HEK293 (cell line): ENCODE measurements around the gene KIF26B.

ENCODE experiments used
- CTCF ChIA-PET: fragments of 350-600 bp; formaldehyde crosslinking; extraction: SDS; loops from one replicate; lab custom pipeline; 2021; ENCODE audit warnings: antibody characterized with exemption; lab: Yijun Ruan, JAX
- POLR2A ChIA-PET: fragments of 300-600 bp; formaldehyde crosslinking; extraction: SDS; loops from one replicate; lab custom pipeline; 2020; ENCODE audit warnings: antibody characterized with exemption, inconsistent platforms; lab: Yijun Ruan, JAX
- H3K27ac ChIP-seq: fragments of 200-500 bp; sonication (Bioruptor generic); 2 replicates; pipeline ENCODE4 v1.5.1; 2014; ENCODE audit warnings: low read depth, low read length, control low read depth, inconsistent platforms; ENCODE audit errors: extremely low read depth
- H3K36me3 ChIP-seq, 2 experiments: fragments of 200-500 bp in 1 of 2; sonication (Bioruptor generic) in 1 of 2; 1 replicate in 1 of 2; 2 replicates in 1 of 2; pipeline ENCODE4 v1.5.1; 2014 to 2017; ENCODE audit warnings: inconsistent platforms in 2 of 2, low read length in 2 of 2; ENCODE audit not compliant: control insufficient read depth in 2 of 2, insufficient read depth in 1 of 2
- H3K4me1 ChIP-seq: fragments of 200-500 bp; sonication (Bioruptor generic); 2 replicates; pipeline ENCODE4 v1.5.1; 2014; ENCODE audit warnings: mild to moderate bottlenecking, low read length, inconsistent platforms; ENCODE audit not compliant: control insufficient read depth, insufficient read depth
- H3K4me3 ChIP-seq: 2 replicates; pipeline ENCODE4 v1.5.1; 2011; ENCODE audit warnings: low read depth, mild to moderate bottlenecking, control low read depth, low read length, moderate library complexity
- H3K9me3 ChIP-seq: fragments of 200-500 bp; sonication (Bioruptor generic); 2 replicates; pipeline ENCODE4 v1.5.1; 2014; ENCODE audit warnings: low read depth, low read length, inconsistent platforms; ENCODE audit not compliant: control insufficient read depth, insufficient read depth
- ZBTB7A ChIP-seq: fragments of 450-650 bp; formaldehyde crosslinking; IDR thresholded peaks from 2 replicates; pipeline ENCODE4 v1.5.1; 2016; ENCODE audit warnings: low read depth, missing biosample characterization, missing genetic modification characterization
- ZNF2 ChIP-seq: fragments of 450-650 bp; formaldehyde crosslinking; IDR thresholded peaks from 2 replicates; pipeline ENCODE4 v1.5.1; 2016; ENCODE audit warnings: missing biosample characterization, missing genetic modification characterization
- ZNF391 ChIP-seq: fragments of 450-650 bp; formaldehyde crosslinking; IDR thresholded peaks from 2 replicates; pipeline ENCODE4 v1.5.1; 2016; ENCODE audit warnings: low read depth, missing biosample characterization, missing genetic modification characterization, borderline replicate concordance
- ZNF501 ChIP-seq: fragments of 450-650 bp; formaldehyde crosslinking; IDR thresholded peaks from 2 replicates; pipeline ENCODE4 v1.5.1; 2016; ENCODE audit warnings: missing biosample characterization, missing genetic modification characterization
- ZNF707 ChIP-seq: fragments of 450-650 bp; formaldehyde crosslinking; IDR thresholded peaks from 2 replicates; pipeline ENCODE4 v1.5.1; 2016; ENCODE audit warnings: missing biosample characterization, missing genetic modification characterization
- ZNF830 ChIP-seq: fragments of 450-650 bp; IDR thresholded peaks from 2 replicates; pipeline ENCODE4 v1.5.0; 2018; ENCODE audit warnings: missing biosample characterization, missing genetic modification characterization, low read depth, mild to moderate bottlenecking, moderate library complexity
- ZSCAN30 ChIP-seq: fragments of 450-650 bp; IDR thresholded peaks from 2 replicates; pipeline ENCODE4 v1.5.1; 2018; ENCODE audit warnings: missing biosample characterization, mild to moderate bottlenecking, missing genetic modification characterization, moderate library complexity
- TF ChIP-seq, protein P1 (sequence below): fragments of 450-650 bp; formaldehyde crosslinking; IDR thresholded peaks from 2 replicates; pipeline ENCODE4 v1.5.1; 2017; ENCODE audit warnings: missing biosample characterization, missing genetic modification characterization
- TF ChIP-seq, protein P2 (sequence below): fragments of 450-650 bp; formaldehyde crosslinking; IDR thresholded peaks from 2 replicates; pipeline ENCODE4 v1.5.0; 2017; ENCODE audit warnings: missing biosample characterization, missing genetic modification characterization, borderline replicate concordance
- TF ChIP-seq, protein P3 (sequence below): fragments of 450-650 bp; formaldehyde crosslinking; IDR thresholded peaks from 2 replicates; pipeline ENCODE4 v1.5.1; 2016; ENCODE audit warnings: missing biosample characterization, missing genetic modification characterization, borderline replicate concordance
- TF ChIP-seq, protein P4 (sequence below): fragments of 450-650 bp; formaldehyde crosslinking; IDR thresholded peaks from 2 replicates; pipeline ENCODE4 v1.5.1; 2016; ENCODE audit warnings: missing biosample characterization, missing genetic modification characterization
- TF ChIP-seq, protein P5 (sequence below): fragments of 450-650 bp; formaldehyde crosslinking; IDR thresholded peaks from 2 replicates; pipeline ENCODE4 v1.5.1; 2016; ENCODE audit warnings: missing biosample characterization, missing genetic modification characterization
- TF ChIP-seq, protein P6 (sequence below): fragments of 450-650 bp; formaldehyde crosslinking; IDR thresholded peaks from 2 replicates; pipeline ENCODE4 v1.5.1; 2016; ENCODE audit warnings: missing biosample characterization, missing genetic modification characterization

Gene KIF26B

DNA sequence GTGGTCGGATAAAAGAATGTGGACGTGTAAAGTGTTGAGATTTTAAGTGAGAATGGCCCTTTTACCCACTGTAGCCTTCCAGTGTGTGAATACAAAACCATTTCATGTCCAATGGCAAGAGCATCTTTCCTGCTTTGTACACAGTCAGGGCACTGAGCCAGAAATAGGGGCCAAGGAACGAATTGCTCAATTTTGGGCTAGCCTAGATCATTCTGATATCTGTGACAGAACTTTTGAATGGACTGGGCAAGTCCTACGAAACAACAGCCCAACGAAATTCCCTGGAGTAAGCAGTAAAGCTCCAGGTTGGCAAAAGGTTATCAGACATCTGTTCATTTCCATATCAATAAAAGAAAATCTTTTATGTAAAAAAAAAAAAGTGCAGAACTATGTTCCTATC is 5.5 kb downstream of the KIF26B start (continued):
- TF ChIP-seq, protein P1, sequence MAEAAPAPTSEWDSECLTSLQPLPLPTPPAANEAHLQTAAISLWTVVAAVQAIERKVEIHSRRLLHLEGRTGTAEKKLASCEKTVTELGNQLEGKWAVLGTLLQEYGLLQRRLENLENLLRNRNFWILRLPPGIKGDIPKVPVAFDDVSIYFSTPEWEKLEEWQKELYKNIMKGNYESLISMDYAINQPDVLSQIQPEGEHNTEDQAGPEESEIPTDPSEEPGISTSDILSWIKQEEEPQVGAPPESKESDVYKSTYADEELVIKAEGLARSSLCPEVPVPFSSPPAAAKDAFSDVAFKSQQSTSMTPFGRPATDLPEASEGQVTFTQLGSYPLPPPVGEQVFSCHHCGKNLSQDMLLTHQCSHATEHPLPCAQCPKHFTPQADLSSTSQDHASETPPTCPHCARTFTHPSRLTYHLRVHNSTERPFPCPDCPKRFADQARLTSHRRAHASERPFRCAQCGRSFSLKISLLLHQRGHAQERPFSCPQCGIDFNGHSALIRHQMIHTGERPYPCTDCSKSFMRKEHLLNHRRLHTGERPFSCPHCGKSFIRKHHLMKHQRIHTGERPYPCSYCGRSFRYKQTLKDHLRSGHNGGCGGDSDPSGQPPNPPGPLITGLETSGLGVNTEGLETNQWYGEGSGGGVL = no peak
- TF ChIP-seq, protein P2, sequence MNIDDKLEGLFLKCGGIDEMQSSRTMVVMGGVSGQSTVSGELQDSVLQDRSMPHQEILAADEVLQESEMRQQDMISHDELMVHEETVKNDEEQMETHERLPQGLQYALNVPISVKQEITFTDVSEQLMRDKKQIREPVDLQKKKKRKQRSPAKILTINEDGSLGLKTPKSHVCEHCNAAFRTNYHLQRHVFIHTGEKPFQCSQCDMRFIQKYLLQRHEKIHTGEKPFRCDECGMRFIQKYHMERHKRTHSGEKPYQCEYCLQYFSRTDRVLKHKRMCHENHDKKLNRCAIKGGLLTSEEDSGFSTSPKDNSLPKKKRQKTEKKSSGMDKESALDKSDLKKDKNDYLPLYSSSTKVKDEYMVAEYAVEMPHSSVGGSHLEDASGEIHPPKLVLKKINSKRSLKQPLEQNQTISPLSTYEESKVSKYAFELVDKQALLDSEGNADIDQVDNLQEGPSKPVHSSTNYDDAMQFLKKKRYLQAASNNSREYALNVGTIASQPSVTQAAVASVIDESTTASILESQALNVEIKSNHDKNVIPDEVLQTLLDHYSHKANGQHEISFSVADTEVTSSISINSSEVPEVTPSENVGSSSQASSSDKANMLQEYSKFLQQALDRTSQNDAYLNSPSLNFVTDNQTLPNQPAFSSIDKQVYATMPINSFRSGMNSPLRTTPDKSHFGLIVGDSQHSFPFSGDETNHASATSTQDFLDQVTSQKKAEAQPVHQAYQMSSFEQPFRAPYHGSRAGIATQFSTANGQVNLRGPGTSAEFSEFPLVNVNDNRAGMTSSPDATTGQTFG = no peak
- TF ChIP-seq, protein P3, sequence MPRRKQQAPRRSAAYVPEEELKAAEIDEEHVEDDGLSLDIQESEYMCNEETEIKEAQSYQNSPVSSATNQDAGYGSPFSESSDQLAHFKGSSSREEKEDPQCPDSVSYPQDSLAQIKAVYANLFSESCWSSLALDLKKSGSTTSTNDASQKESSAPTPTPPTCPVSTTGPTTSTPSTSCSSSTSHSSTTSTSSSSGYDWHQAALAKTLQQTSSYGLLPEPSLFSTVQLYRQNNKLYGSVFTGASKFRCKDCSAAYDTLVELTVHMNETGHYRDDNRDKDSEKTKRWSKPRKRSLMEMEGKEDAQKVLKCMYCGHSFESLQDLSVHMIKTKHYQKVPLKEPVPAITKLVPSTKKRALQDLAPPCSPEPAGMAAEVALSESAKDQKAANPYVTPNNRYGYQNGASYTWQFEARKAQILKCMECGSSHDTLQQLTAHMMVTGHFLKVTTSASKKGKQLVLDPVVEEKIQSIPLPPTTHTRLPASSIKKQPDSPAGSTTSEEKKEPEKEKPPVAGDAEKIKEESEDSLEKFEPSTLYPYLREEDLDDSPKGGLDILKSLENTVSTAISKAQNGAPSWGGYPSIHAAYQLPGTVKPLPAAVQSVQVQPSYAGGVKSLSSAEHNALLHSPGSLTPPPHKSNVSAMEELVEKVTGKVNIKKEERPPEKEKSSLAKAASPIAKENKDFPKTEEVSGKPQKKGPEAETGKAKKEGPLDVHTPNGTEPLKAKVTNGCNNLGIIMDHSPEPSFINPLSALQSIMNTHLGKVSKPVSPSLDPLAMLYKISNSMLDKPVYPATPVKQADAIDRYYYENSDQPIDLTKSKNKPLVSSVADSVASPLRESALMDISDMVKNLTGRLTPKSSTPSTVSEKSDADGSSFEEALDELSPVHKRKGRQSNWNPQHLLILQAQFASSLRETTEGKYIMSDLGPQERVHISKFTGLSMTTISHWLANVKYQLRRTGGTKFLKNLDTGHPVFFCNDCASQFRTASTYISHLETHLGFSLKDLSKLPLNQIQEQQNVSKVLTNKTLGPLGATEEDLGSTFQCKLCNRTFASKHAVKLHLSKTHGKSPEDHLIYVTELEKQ (tag by site-specific recombination) = no peak
- no peak for TF ChIP-seq ZNF391 (tag by site-specific recombination)
- TF ChIP-seq, protein P4, sequence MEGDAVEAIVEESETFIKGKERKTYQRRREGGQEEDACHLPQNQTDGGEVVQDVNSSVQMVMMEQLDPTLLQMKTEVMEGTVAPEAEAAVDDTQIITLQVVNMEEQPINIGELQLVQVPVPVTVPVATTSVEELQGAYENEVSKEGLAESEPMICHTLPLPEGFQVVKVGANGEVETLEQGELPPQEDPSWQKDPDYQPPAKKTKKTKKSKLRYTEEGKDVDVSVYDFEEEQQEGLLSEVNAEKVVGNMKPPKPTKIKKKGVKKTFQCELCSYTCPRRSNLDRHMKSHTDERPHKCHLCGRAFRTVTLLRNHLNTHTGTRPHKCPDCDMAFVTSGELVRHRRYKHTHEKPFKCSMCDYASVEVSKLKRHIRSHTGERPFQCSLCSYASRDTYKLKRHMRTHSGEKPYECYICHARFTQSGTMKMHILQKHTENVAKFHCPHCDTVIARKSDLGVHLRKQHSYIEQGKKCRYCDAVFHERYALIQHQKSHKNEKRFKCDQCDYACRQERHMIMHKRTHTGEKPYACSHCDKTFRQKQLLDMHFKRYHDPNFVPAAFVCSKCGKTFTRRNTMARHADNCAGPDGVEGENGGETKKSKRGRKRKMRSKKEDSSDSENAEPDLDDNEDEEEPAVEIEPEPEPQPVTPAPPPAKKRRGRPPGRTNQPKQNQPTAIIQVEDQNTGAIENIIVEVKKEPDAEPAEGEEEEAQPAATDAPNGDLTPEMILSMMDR (tag by site-specific recombination) = no peak
- no peak for TF ChIP-seq ZNF2 (tag by site-specific recombination)

DNA sequence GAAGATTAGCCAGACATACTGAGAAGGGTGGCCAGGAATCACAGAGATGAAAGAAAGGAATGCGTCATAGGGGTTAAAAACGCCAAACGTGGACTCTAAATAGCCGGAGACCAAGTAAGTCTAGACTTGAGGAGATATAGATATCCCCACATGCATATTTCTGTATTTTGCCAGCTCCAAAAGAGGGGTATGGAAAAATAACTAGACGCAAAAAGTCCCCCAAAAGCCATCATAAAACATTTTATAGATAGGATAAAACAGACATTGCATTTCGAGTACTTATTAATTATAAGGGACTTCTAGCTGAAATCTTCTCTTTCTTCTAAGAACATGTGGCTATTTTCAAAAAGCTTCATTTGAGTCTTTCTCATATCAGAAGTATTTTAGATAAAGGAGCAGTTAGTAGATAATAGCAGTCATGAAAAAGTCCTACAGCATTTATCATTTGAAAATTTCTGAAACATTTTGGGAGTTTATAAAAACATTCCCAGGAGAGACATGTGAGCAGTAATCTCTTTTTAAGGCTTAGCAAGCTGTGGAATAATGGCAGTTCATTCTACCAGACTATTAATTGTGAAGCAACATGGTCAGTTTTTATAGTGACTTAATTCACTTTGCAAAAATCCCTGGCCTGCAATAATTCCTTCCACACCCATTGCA is 6.1 kb downstream of the KIF26B start:
- H3K27ac ChIP-seq = no peak overlapping the region
- CTCF ChIA-PET = no interaction called here
- no peak for TF ChIP-seq ZSCAN30
- TF ChIP-seq ZBTB7A (tag by site-specific recombination) = no peak
- TF ChIP-seq ZNF501 (tag by site-specific recombination) = no peak
- no peak for TF ChIP-seq ZNF830 (tag by site-specific recombination)
- TF ChIP-seq, protein P5, sequence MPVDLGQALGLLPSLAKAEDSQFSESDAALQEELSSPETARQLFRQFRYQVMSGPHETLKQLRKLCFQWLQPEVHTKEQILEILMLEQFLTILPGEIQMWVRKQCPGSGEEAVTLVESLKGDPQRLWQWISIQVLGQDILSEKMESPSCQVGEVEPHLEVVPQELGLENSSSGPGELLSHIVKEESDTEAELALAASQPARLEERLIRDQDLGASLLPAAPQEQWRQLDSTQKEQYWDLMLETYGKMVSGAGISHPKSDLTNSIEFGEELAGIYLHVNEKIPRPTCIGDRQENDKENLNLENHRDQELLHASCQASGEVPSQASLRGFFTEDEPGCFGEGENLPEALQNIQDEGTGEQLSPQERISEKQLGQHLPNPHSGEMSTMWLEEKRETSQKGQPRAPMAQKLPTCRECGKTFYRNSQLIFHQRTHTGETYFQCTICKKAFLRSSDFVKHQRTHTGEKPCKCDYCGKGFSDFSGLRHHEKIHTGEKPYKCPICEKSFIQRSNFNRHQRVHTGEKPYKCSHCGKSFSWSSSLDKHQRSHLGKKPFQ (tag by site-specific recombination) = no peak
- TF ChIP-seq, protein P4 (tag by site-specific recombination) = no peak
- TF ChIP-seq ZNF707 (tag by site-specific recombination) = no peak
- TF ChIP-seq, protein P6, sequence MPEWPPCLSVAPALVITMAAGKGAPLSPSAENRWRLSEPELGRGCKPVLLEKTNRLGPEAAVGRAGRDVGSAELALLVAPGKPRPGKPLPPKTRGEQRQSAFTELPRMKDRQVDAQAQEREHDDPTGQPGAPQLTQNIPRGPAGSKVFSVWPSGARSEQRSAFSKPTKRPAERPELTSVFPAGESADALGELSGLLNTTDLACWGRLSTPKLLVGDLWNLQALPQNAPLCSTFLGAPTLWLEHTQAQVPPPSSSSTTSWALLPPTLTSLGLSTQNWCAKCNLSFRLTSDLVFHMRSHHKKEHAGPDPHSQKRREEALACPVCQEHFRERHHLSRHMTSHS (tag by site-specific recombination) = no peak
- H3K9me3 ChIP-seq = no peaks in the 10 kb centered on the region
- H3K4me3 ChIP-seq = no peak overlapping the region
- H3K36me3 ChIP-seq = no peaks in the 10 kb centered on the region
- POLR2A ChIA-PET = no interaction called here
- no peaks in the 10 kb centered on the region for H3K4me1 ChIP-seq
